Stimulated activated CD4-positive, alpha-beta T cell treated with anti-CD3 and anti-CD28 coated beads, Interleukin-1b, Interleukin-23, amount 100 ng/mL, for 48 hours (primary cell): ENCODE results near the gene QPCT.

Source experiments
- DNase-seq: peaks from one replicate; pipeline ENCODE4 v3.0.0-alpha.2; 2020

Gene QPCT

DNA sequence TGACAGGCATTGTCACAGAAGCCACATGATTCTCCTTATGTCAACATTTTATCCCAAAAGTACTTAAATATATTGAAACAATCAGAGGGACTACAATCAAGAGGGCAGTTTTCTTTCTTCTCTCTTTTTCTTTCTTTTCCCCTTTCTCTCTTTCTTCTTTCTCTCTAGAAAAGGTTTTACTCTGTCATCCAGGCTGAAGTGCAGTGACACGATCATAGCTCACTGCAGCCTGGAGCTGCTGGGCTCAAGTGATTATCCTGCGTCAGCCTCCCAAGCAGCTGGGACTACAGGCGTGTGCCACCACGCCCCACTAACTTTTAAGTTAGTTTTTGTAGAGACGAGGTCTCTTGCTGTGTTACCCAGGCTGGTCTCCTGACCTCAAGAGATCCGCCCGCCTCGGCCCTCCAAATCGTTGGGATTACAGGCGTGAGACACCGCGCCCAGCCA, 18.8 kb upstream of the QPCT start:
- no peak for DNase-seq

DNA sequence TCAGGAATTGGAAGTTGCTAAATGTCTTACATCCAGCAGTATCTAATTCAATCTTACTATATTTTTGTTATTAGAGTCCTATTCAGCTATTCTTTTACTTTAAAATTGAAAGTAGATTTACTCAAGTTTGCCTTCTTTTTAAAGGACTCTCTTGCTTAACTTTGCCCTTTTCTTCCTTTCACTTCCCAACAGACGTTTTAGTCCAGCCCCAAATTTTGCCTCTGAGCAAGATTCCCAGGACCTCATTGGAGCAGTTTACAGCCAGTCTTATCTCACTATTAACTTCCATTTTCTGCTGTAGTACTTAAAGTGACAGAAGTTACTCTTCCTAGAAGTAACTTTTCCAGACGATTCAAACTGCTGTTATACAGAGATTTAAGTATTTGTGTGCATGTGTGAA, 18.1 kb upstream of the QPCT start:
- no peak for DNase-seq

DNA sequence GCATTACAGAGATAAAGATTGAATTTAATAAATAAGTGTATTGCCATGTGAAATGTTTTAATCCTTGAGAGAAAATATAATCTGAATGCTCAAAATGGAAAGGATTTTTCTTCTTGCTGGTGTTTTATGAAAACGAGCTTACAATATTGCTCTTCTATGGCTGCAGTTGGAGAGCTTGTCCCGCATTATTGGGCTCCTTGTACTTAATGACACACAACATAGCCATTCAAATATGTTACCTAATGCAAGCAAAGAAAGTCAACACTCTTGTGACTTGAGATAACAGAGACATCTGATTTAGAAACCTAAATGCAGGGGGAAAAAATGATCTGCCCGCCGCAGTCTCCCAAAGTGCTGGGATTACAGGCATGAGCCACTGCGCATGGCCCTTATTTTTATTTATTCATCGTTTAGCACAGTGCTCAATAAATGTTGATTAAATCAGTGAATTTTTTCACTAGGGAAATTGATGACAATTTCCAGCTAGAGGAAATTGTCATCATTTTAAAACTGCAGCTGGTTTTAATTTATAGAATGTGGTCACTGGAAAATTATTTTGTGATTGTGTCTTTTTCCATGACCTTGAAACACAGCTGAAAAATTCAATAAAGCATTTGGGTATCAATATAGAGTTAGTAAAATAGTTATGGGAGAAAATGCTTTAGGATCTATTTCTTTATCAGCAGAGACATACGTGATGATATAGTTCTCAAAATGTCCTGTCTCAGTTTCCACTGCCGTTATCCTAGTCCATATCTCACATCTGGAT, 17.4 kb upstream of the QPCT start:
- DNase-seq = no peak

DNA sequence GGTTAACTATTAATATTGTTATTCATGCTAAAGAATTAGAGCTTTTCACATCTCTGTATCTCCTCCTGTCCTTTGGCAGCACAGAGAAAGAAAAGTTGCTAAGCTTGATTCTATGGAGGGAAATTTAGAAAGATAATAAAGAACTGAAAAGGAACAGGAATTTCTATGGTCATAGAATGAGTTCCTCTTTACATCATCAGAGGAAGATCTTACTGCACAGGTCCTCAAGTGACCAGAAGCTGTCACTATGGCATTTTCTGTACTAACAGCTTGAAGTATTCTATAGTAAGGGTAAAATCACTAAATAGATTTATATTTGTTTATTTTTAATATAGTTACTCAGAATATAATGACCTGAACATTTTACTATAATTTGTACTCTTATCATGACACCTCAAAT, 13.7 kb upstream of the QPCT start:
- DNase-seq = no peak

DNA sequence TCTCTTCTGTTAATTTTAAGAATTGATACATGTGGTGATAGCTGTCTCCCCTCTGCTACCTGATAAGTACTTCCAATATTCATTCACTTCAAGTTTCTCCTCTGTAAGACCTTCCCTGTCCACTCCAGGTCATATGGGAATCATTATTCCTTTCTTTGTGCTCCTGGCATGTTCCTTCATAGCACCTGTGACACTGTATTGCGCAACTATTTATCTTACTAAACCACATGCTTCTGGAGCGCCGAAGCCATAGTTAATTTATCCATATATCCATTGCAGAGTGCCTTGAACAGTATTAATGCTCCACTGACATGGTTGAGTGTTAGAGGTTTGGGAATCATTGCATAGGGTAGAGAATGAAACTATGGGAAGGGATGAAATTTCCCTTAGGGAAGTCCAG, 11.9 kb upstream of the QPCT start:
- DNase-seq = no peak

DNA sequence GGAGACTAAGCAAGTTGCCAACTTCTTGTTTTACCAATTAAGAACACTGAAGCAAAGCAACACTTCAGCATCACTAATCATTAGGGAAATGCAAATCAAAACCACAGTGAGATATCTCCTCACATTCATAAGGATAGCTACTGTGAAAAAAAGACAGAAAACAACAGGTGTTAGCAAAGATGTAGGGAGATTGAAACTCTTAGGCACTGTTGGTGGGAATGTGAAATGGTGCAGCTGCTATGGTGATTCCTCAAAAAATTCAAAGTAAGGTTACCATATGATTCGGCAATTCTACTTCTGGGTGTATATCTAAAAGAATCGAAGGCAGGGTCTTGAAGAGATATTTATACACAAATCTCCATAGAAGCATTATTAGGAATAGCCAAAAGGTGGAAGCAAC, 11.2 kb upstream of the QPCT start:
- DNase-seq = no peak

DNA sequence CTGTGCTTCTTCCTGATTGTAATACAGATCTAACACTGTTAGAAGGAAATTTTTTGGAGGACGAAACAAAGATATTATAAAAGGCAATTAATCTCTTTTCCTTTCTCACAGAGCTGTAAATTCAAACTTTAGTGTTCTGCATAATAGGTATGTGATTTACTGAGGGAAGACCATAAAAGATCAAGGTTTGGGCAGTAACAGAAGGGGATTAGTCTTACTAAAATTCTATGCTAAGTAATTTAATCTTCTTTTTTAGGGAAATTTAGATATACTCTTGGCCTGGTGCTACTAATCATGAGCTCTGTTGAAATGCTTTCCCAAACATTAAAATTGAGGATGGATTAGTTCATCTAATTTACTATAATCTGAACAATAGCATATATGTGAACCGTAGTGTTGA, 8.8 kb upstream of the QPCT start:
- no peak for DNase-seq

DNA sequence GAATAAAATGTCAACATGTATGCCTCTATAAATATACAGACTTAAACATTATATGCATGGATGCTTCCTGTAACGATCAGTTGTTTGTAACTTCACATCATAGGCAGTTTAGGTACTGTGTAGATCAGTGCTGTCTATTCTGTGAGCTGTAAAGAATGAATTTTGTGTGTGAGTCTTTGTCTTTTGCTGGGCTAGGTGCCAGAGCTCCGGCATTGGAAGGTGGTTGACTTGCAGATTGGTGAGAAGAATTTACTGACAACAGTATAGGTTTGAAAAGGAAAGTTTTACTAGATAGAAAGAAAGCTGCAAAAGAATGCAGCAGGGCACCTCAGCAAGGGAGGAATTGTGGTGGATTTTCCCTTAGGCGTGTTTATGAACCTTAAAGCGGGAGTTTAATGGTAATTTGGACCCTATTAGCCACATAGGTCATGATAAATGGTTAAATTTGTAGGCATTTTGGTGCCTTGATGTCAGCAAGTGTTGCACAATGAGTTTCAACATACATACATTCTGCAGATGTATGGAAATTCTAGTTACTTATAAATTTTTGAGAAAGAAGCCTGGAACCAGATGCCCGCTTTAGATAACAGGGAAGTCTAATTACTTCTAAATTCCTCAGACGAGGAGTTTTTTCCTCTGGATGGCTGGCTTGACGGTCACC, 6.7 kb upstream of the QPCT start:
- DNase-seq = no peak

DNA sequence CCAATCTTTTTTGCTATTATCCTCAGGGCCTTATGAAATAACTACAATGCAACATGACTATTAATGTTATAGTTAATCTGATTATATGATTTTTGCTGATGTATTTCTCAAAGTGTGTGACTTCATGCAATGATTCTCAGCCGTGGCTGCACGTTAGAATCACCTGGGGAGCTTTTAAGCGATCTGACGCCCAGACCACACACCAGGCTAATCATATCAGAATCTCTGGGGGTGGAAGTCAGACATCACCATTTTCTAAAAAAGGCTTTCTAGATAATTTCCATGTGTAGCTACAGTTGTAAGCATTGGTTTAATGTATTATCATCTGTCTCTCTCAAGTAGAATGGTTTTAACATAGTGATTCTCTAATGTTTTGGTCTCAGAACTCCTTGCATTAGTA, 5.5 kb upstream of the QPCT start:
- no peak for DNase-seq

DNA sequence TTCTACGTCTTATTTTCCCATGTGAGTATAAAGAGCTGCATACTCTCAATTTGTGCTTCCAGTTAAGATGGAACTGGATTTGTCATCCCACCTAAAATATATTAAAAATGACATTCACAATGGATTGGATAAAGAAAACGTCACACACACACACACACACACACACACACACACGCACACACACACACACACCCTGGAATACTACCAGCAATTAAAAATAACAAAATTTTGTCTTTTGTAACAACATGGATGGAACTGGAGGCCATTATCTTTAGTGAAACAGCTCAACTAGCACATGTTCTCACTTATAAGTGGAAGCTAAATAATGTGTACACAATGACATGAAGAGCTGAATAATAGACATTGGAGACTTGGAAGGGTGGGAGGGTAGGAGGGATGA, 3.8 kb upstream of the QPCT start:
- no peak for DNase-seq

DNA sequence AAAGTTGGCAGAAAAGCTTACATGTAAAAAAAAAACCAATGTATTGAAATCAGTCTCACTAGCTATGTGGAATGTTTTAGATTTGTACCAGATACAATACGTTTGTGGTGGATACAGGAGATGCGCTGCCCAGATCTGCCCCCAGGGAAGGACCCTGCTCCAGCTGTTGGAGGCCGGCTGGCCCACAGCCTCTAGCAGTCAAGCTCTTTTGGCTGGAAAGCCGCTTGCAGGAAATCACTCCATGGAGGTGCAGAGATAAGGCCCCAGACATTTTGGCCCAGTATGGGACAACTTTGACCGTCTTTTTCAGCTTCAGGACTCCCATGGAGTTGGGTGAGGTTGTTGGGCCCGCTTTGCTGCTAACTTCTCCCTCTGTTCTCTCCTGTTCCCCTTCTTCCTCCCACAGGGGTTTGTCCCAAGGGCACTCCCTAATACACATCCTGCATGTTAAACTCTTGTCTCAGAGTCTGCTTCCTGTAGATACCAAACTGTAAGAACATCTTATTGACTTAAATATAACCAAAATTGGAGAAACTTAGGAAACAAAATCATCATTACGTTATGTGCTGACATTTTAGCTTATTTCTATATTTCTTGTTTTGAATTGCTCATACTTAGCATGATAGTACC, 1.7 kb upstream of the QPCT start:
- DNase-seq = no peak

DNA sequence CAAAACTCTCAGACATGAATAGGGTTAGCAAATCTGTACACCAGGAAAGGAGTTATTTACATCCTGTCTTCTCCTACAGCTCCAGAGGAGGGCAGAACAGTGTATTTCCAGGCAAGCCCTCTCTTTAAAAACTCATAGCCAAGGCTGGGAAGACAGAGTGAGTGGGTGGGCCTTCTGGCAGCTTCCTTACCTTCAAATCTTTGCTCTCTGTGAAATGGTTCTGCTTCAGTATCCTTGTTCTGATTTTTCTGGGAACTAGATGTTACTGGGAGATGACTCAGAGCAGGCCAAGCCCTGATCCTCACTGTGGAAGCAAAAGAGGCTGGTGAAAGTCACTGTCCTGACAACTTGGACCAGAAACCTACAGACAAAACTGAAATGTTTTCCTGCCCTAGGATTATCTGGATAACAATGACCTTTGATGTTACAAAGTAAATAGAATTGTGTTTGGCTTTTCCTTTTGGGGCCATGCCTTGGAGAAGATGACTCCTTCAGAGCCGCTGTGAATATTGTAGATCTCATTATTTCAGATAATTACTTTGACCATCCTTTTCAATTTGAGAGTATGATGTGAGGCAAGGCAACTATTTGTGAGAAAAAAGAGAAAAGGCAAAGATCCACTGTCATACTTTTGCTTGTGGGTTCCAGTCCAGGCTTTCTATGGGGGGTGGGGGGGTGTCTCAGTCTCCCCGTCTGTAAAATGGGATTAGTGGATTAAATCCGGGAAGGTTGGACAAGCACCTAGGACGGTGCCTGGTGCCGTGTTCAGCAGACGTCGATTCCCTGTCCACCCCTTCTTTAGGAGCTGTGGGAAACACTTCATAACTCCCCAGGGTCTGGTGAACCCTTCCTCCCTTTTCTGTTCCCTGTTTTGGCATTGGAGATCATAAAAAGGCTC, 644 bp upstream of the QPCT start:
- DNase-seq = no peak

DNA sequence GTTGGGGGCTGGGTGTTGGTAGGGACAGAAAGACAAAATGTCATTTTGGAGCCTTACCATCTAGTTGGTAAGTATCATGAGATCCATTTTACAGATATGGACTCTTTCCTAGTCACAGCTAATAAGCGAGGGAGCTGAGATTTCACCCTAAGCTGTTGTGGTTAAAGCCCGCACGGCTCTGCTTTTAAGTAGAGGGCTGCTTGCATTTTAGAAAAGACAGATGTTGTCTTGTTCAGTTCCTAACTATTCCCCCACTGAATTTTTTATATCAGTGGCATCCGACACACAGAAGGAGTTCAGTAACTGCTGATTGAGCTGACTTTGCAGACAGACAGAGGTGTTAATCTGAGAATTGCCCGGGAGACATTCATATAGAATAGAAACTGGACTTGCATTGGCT, 3.7 kb downstream of the QPCT start:
- DNase-seq = no peak

DNA sequence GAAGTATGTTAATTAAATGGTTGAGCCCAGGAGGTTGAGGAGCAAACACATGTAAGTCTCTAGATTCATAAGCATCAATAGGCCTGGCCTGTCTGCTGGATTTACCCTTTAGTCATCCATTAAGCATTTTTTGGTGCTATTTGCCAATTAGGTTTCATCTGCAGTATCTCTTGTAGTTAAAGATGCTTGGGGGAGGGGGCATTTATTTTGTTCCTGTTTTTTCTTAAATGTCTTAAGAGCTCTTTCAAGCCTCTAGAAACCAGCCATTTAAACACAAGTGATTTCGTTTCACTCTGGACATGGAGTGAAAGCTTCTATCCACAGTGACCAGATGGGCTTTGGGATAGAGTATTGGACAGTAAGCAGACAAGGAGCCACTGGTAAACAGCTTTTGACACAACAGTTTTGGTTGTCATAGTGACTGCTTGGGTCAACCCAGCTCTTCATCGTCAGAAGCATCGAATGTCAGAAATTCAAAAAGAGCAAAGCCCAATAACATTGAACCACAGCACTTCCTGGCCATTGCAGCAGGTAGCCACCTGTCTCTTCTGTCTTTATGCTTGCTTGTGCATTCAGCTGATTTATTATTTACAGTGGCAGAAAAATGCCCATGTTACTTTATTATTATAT, 4.9 kb downstream of the QPCT start:
- no peak for DNase-seq

DNA sequence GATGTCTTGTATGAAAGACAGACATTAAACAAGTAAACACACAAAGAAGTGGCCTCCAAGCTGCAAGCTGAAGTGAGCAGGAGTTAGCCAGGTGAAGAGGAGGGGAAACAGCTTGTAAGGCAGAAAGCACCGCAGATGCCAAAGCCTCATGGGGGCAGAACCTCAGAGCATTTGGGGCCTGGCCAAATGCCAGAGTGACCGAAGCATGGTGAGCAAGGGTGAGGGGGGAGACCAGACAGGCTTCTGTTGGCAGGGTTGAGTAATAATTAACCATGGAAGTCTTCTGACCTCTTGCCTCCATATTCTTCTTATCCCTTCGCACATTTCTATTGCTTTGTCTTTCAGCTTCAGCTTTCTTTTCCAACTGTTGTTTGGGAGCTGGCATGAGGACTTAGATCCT, 5.6 kb downstream of the QPCT start:
- no peak for DNase-seq

DNA sequence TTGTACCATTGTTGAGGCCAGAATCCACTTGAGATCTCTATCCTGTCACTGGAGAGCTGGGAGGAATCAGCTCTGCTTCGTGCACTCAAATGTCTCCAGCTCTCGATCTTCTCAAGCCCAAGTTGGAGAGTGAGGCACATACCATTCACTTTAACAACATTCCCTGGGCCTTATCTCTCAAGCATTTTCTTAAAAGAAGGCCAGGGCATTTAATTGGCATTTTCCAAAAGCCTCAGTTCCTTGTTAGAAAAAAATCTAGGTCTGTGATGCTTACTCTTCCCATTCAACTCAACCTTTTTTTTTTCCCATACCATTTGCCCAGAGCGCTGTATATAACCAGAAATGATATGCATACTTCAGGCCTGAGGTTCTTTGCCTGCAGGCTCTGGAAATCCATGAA, 10.1 kb downstream of the QPCT start:
- no peak for DNase-seq

DNA sequence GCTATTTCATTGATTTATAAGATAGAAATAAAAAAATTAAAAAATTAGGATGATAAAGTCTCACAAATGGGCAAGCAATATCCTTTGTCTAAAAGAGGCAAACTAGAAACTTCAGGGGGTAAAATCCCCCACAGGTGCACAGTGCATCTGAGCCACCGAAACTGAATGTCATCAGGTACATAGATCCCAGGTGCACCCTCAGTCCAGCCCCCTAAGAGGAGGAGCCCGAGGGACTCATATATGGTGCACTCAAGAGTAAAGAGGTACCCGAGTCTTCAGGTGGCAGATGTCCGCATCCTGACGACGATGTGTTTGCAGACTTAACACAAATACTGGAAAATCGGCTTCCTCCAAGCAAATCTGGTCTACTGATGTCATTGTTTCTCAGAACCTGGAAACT, 11.3 kb downstream of the QPCT start:
- no peak for DNase-seq

DNA sequence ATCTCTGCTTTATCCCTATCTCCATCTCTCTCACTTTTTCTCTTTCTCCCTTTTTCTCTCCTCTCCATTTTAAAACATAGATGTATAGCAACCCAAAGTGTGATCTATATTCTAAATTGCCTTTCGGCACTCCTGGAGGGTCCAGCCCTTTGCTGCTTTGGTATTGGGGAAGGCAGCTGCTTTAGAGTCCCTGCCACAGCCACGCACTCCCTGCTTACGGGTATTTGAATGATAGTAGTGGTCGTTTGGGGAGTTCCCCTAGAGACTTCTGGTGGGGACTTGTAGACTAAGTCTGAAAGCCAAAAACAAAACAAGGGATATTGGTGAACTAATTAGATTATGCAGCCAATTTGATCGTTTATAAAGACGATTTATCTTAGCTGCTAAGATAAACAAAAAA, 11.9 kb downstream of the QPCT start:
- no peak for DNase-seq

DNA sequence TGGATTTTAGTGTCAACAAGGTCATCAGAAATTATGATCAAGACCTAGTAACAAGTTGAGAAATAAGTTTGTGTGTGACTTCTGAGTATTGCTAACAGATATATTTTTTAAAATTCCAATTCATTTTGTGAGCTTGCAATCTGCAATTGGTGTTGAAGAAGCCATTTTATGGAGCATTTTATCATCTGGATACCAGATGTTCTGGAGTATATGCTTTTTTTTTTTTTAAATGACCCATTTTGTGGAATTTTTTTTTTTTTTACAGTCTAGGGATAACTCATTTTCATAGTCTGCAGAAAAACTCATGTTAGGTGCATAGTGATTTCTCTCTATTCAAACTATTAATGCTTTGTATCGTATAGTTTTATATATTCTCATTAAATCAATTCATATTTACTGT, 12.6 kb downstream of the QPCT start:
- DNase-seq = no peak

DNA sequence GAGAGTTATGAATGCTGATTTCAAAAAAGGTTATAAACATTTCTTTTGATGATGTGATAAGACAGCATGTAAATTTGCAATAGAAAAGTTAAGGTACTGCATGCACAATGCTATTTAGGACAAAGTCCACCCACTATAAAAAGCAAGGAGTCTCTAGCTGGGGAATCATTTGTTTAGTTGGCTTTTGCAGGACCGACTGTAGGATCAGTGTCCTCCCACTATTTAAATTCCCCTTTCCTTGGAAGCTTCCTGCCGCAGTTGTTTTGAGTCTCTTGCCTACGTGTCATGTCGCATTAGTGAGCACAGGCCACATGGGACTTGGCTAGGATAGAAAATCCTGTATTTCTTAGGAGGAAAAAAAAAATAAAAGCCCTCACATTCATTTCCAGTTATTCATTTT, 13.1 kb downstream of the QPCT start:
- DNase-seq = no peak

DNA sequence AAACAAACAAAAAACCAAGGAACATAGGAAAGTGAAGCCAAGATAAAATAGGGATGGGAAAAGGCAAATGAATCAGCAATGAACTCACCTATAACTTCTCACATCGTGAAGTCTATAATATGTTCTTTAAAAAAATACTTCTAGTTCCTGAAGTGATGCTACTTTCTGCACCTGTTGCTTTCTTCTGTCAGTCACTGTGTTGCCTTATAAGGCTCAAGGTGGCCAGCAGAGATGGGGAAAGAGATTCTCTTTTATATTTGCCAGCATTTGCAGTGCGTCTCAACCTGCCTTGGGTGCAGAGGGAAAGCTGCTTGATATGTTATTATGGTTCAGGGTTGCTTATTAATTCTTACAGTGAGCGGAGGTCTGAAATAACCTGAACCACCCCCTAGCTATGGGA, 14.0 kb downstream of the QPCT start:
- DNase-seq = no peak

DNA sequence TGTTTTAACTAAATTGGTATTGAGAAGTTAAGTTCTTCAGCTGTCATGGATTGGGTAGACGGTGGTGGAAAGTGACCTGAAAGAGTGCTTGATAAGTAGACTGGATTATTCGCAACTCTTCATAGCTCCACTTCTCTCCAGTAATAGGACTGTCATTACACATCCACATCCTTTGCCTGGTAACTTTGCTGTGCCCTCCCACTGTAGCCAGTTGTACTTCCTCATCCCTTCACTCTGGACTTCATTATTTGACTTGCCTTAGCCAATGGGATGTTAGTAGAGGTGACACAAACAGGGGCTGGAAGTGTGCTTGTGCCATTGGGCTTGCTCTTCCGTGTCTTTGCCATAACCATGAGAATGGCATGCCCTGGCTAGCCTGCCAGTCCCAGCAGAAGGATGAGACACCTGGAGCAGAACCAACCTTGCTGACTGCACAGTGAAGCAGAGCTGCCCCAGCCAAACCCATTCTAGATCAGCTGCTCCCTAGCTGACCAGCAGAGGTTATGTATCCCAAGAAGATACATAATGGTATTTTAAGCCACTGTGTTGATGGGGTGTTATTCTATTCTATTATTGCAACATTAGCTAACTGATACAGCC, 16.9 kb downstream of the QPCT start:
- no peak for DNase-seq
